ENCODE data around the gene YWHAQ. TPM values are rescaled to one million over a fixed set of nuclear protein-coding genes. Genes with fewer than 3 reads are reported as not detected.

Gene YWHAQ
- total RNA-seq, 3 donors from 2014 or later (not counting 1 experiment from before 2014, with no cell fraction given) = 227 to 240 (median 238) TPM

- peak overlapping the region in 1 of 2 donors; percentile 42 for H3K27ac Mint-ChIP-seq
- intact Hi-C loops (cut with micrococcal nuclease) = no loop called here
- no peaks in the 10 kb centered on the region for H3K9me3 Mint-ChIP-seq
- ATAC-seq (no peak), DNase-seq (no peak)
- peaks cover 21 to 25% of the 10 kb centered on the region in 2 donors for H3K4me1 Mint-ChIP-seq
- no peaks in the 10 kb centered on the region for H3K36me3 Mint-ChIP-seq
- Histone ChIP-seq H3K27me3 (ENCODE audit: control insufficient read depth, insufficient read depth, low read length) (no peaks in the 10 kb centered on the region), H3K4me3 (ENCODE audit: low read length) (no peak overlapping the region), H3K27ac (ENCODE audit: low read length) (no peak overlapping the region), H3K9me3 (ENCODE audit: control insufficient read depth, insufficient read depth, low read length) (no peaks in the 10 kb centered on the region), H3K4me1 (ENCODE audit: control insufficient read depth, insufficient read depth, low read length) (peaks cover 27% of the 10 kb centered on the region), H3K36me3 (ENCODE audit: control insufficient read depth, insufficient read depth, low read length) (no peaks in the 10 kb centered on the region)
- no peak for TF ChIP-seq CTCF (IDR thresholded peaks at IDR 0.05)
- no peak overlapping the region for H3K4me3 Mint-ChIP-seq
- no peaks in the 10 kb centered on the region for H3K27me3 Mint-ChIP-seq (ENCODE audit: low read depth in 2 of 2)
- 58% methylated on average over 6 of the region's 10 CpGs for WGBS (ENCODE audit: insufficient coverage)
Measured at GRCh38 chr2:9678544-9678943, 47.7 kb upstream of the YWHAQ start.

GRCh38 chr2:9675415-9676351, 44.9 kb upstream of the YWHAQ start:
- 87% methylated on average over 13 of the region's 14 CpGs for WGBS (ENCODE audit: insufficient coverage)
- Mint-ChIP-seq H3K9me3 (no peaks in the 10 kb centered on the region), H3K4me3 (no peak overlapping the region), H3K27ac (no peak overlapping the region), H3K27me3 (ENCODE audit: low read depth in 2 of 2) (no peaks in the 10 kb centered on the region), H3K36me3 (no peaks in the 10 kb centered on the region), H3K4me1 (peaks cover 10 to 13% of the 10 kb centered on the region in 2 donors)
- no peaks in the 10 kb centered on the region for H3K9me3 ChIP-seq (ENCODE audit: control insufficient read depth, insufficient read depth, low read length)
- no peak for TF ChIP-seq CTCF (IDR thresholded peaks at IDR 0.05)
- no peak for ATAC-seq
- peaks cover 14% of the 10 kb centered on the region for H3K4me1 ChIP-seq (ENCODE audit: control insufficient read depth, insufficient read depth, low read length)
- intact Hi-C loops (cut with micrococcal nuclease) = no loop called here
- no peaks in the 10 kb centered on the region for H3K27me3 ChIP-seq (ENCODE audit: control insufficient read depth, insufficient read depth, low read length)
- no peaks in the 10 kb centered on the region for H3K36me3 ChIP-seq (ENCODE audit: control insufficient read depth, insufficient read depth, low read length)
- no peak overlapping the region for H3K4me3 ChIP-seq (ENCODE audit: low read length)
- no peak for DNase-seq
- no peak overlapping the region for H3K27ac ChIP-seq (ENCODE audit: low read length)

GRCh38 chr2:9674891-9675414, 44.2 kb upstream of the YWHAQ start:
- Histone ChIP-seq H3K36me3 (ENCODE audit: control insufficient read depth, insufficient read depth, low read length) (no peaks in the 10 kb centered on the region), H3K4me3 (ENCODE audit: low read length) (no peak overlapping the region), H3K9me3 (ENCODE audit: control insufficient read depth, insufficient read depth, low read length) (no peaks in the 10 kb centered on the region), H3K27ac (ENCODE audit: low read length) (no peak overlapping the region), H3K27me3 (ENCODE audit: control insufficient read depth, insufficient read depth, low read length) (no peaks in the 10 kb centered on the region), H3K4me1 (ENCODE audit: control insufficient read depth, insufficient read depth, low read length) (peaks cover 7% of the 10 kb centered on the region)
- H3K9me3 Mint-ChIP-seq = no peaks in the 10 kb centered on the region
- H3K4me1 Mint-ChIP-seq = peaks cover 2 to 6% of the 10 kb centered on the region in 2 donors
- H3K27me3 Mint-ChIP-seq (ENCODE audit: low read depth in 2 of 2) = no peaks in the 10 kb centered on the region
- DNase-seq (no peak), ATAC-seq (no peak)
- no peak overlapping the region for H3K27ac Mint-ChIP-seq
- H3K36me3 Mint-ChIP-seq = no peaks in the 10 kb centered on the region
- no peak overlapping the region for H3K4me3 Mint-ChIP-seq
- intact Hi-C loops (cut with micrococcal nuclease) = no loop called here
- TF ChIP-seq CTCF (IDR thresholded peaks at IDR 0.05) = no peak
- 96% methylated on average over 5 of the region's 5 CpGs for WGBS (ENCODE audit: insufficient coverage)

All from natural killer cell (primary cell).